Measurements from ENCODE around the gene PGBD2.

PGBD2 gene

GRCh38 chr1:248906753-248907661, 972 bp downstream of the PGBD2 start:
- no peaks in the 10 kb centered on the region for H3K36me3 ChIP-seq
- no peaks in the 10 kb centered on the region for H3K9me3 ChIP-seq
- H3K4me3 ChIP-seq (ENCODE audit: low read depth, low read length) = peak overlapping the region; percentile 71
- no peaks in the 10 kb centered on the region; the same call in 1 of the 2 replicates for H3K27me3 ChIP-seq
- DNase-seq = no peak
- TF ChIP-seq CTCF (IDR thresholded peaks at IDR 0.05; ENCODE audit: low read depth, low read length) = no peak
- peaks cover 3% of the 10 kb centered on the region; the same call in 1 of the 2 replicates for H3K4me1 ChIP-seq

DNA sequence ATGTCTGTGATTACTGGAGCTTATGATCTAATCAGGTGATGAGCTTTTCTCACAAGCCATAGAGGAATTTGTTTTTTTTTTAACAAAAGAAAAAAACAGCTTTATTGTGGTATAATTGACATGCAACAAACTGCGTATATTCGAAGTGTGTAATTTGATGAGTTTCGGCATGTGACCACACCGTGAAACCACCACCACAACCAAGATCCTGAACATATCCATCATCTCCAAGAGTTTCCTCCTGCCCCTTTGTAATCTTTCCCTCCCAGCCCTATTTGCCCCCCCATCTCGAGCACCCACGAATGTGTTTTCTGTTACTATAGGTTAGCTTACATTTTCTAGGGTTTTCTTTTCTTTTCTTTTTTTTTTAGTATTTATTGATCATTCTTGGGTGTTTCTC, 4.7 kb downstream of the PGBD2 start:
- DNase-seq = no peak
- no peak for TF ChIP-seq CTCF (IDR thresholded peaks at IDR 0.05; ENCODE audit: low read depth, low read length)
- peaks cover 7% of the 10 kb centered on the region; the same call in 1 of the 2 replicates for H3K4me1 ChIP-seq
- no peaks in the 10 kb centered on the region for H3K27me3 ChIP-seq
- peaks cover 7% of the 10 kb centered on the region; the same call in 1 of the 2 replicates for H3K36me3 ChIP-seq
- no peak overlapping the region for H3K4me3 ChIP-seq (ENCODE audit: low read depth, low read length)
- H3K9me3 ChIP-seq = no peaks in the 10 kb centered on the region

DNA sequence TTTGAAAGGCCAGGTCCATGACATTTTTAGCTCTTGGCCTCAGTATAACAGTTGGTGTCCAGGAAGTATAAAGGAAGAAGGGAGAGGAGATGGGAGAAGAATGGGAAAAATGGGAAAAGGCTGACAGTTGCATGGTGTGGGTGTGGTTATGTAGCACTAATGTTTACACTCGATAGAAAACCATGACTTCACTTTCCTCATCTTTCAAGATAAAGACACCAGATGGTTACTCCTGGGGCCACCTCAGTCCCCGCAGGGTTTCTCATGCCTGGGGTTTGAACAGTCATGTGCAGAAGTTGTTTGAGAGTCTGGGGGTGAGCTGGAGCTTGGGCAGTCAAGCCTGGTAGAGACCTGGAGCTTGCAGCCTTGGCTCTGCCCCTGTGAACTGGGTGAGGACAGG, 7.9 kb downstream of the PGBD2 start:
- DNase-seq = no peak
- Histone ChIP-seq H3K4me3 (ENCODE audit: low read depth, low read length) (no peak overlapping the region), H3K27me3 (no peaks in the 10 kb centered on the region), H3K36me3 (peaks cover 18% of the 10 kb centered on the region), H3K4me1 (peaks cover 7% of the 10 kb centered on the region; the same call in 1 of the 2 replicates), H3K9me3 (no peaks in the 10 kb centered on the region)
- TF ChIP-seq CTCF (IDR thresholded peaks at IDR 0.05; ENCODE audit: low read depth, low read length) = no peak

DNA sequence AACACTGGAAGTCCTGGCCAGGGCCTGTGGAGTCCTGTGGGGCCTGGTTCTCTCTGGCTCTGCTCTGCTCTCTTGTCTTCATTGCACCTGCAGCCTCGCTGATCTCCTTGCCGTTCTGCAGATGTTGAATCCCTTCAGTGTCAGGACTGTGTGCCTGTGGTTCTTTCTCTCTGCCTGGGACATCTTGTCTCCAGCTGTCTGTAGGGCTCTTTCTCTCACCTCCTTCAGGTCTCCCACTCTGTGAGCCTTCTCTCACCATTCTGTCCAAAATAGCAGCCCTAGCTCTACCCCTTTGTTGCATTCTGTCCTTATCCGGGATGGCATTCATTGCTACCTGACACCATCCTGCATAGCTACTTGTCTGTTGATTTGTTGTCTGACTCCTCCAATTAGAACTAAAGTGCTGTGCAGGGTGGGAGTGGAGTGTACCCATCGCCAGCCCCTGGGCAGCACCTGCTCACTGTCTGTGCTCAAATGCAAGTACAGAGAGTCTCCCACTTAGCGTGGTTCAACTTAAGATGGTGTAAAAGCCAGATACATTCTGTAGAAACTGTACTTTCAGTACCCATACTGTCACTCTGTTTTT, 8.9 kb downstream of the PGBD2 start:
- H3K4me1 ChIP-seq = peaks cover 7% of the 10 kb centered on the region; the same call in 1 of the 2 replicates
- DNase-seq = no peak

DNA sequence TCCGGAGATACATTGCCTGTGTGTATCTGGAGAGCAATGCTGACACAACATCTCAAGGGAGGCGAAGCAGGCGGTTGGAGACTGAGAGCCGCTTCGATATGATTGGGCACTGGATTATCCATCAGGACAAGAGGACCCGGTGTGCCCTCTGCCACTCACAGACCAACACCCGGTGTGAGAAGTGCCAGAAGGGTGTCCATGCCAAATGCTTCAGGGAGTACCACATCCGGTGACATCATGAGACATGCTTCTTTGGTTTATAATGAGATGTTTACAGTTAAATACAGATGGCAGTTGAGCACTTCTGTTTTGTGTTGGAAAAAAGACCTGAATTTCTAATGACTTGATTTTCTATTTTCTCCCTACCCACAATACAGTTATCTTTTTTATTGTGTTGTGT, 12.1 kb downstream of the PGBD2 start:
- no peak for DNase-seq
- Histone ChIP-seq H3K4me3 (ENCODE audit: low read depth, low read length) (no peak overlapping the region), H3K27me3 (no peaks in the 10 kb centered on the region), H3K36me3 (peaks cover 18% of the 10 kb centered on the region), H3K4me1 (no peaks in the 10 kb centered on the region), H3K9me3 (no peaks in the 10 kb centered on the region)
- no peak for TF ChIP-seq CTCF (IDR thresholded peaks at IDR 0.05; ENCODE audit: low read depth, low read length)

More for the DNA sequence above, 8.9 kb downstream of the PGBD2 start:
- Histone ChIP-seq H3K36me3 (peaks cover 18% of the 10 kb centered on the region), H3K9me3 (no peaks in the 10 kb centered on the region), H3K27me3 (no peaks in the 10 kb centered on the region), H3K4me3 (ENCODE audit: low read depth, low read length) (no peak overlapping the region)
- no peak for TF ChIP-seq CTCF (IDR thresholded peaks at IDR 0.05; ENCODE audit: low read depth, low read length)

Data from BE2C (cell line).